Measurements from ENCODE around the gene ACY1. TPM values are rescaled to one million over a fixed set of nuclear protein-coding genes. Genes with fewer than 3 reads are reported as not detected.

ACY1 gene
- total RNA-seq, 6 experiments from 2014 or later, result 223 to 479 (median 297) TPM

- peaks cover 0 to 14% (median 0%) of the 10 kb centered on the region in 4 donors for H3K4me1 ChIP-seq
- 33% methylated on average over 5 of the region's 5 CpGs for WGBS (ENCODE audit: insufficient coverage, low coverage, low lambda C conversion rate, missing lambda C conversion rate)
- no peak overlapping the region for H3K27ac ChIP-seq
- no peaks in the 10 kb centered on the region for H3K27me3 ChIP-seq
- H3K9me3 ChIP-seq, result no peaks in the 10 kb centered on the region
- intact Hi-C loops (cut with DNase I), result no loop called here
- TF ChIP-seq POLR2A (IDR thresholded peaks at IDR 0.05), result no peak
- no peak for TF ChIP-seq CTCF (IDR thresholded peaks at IDR 0.05)
- no peaks in the 10 kb centered on the region for H3K36me3 ChIP-seq
- DNase-seq, result no peak
- no peak for ATAC-seq
- no peak overlapping the region for H3K4me3 ChIP-seq
These were observed 53.5 kb downstream of the ACY1 start for GRCh38 chr3:52036829-52037228.

DNA sequence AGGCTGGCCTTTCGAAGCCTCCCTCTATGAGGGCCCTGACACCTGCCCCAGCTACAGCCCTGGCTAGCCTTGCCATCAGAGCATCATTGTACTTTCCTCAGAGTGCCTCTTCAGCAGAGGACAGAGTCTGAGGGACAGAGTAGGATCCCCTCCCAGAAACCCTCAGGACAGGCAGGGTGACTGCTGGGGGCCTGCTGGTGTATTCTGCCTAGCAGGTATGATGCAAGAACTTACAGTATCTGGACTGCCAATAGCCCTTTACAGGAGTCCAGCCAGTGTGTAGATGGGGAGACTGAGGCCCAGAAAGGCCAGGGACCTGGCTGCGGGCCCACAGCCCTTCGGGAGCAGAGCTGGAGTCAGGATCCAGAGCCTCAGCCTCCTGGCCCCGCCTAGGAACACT is 54.0 kb downstream of the ACY1 start:
- no peak overlapping the region for H3K27ac ChIP-seq
- ATAC-seq (no peak), DNase-seq (no peak)
- TF ChIP-seq POLR2A (IDR thresholded peaks at IDR 0.05) (no peak), CTCF (IDR thresholded peaks at IDR 0.05) (no peak)
- no peaks in the 10 kb centered on the region for H3K27me3 ChIP-seq
- H3K4me3 ChIP-seq, result no peak overlapping the region
- no peaks in the 10 kb centered on the region for H3K36me3 ChIP-seq
- peaks cover 0 to 14% (median 0%) of the 10 kb centered on the region in 4 donors for H3K4me1 ChIP-seq
- intact Hi-C loops (cut with DNase I), result no loop called here
- WGBS (ENCODE audit: insufficient coverage, low coverage, low lambda C conversion rate, missing lambda C conversion rate), result 100% methylated on average over 1 of the region's 4 CpGs
- no peaks in the 10 kb centered on the region for H3K9me3 ChIP-seq

- Histone ChIP-seq H3K36me3 (no peaks in the 10 kb centered on the region), H3K27ac (no peak overlapping the region), H3K4me1 (peaks cover 0 to 14% (median 0%) of the 10 kb centered on the region in 4 donors), H3K9me3 (no peaks in the 10 kb centered on the region), H3K4me3 (no peak overlapping the region), H3K27me3 (no peaks in the 10 kb centered on the region)
- ATAC-seq, result no peak
- intact Hi-C loops (cut with DNase I), result no loop called here
- WGBS (ENCODE audit: insufficient coverage, low coverage, low lambda C conversion rate, missing lambda C conversion rate), result 85% methylated on average over 5 of the region's 6 CpGs
- TF ChIP-seq CTCF (IDR thresholded peaks at IDR 0.05) (no peak), POLR2A (IDR thresholded peaks at IDR 0.05) (no peak)
- DNase-seq, result no peak
These were observed 54.9 kb downstream of the ACY1 start for GRCh38 chr3:52038227-52038626.

Small RNAs within 50 kb of the gene (small RNA-seq; reads per million reads assigned to genes)
- gene AC115284.1, result 0 reads per million in 2 experiments

Other genes with a start within 250 kb of the ACY1 start
- gene IQCF6, start 204.3 kb upstream of the ACY1 start, total RNA-seq, result not detected
- gene IQCF2, start 121.9 kb upstream of the ACY1 start, total RNA-seq, result not detected
- not detected for gene IQCF5, start 107.9 kb upstream of the ACY1 start, total RNA-seq
- gene IQCF1, start 80.2 kb upstream of the ACY1 start, total RNA-seq, result not detected
- gene RRP9, start 41.6 kb upstream of the ACY1 start, total RNA-seq, result 10 to 100 TPM in 1 of 6 experiments, 1 to 10 TPM in 5; 5.2 to 10.8 (median 7.6) TPM
- gene PARP3, start 41.2 kb upstream of the ACY1 start, total RNA-seq, result 10 to 100 TPM; 13.5 to 19.4 (median 16.0) TPM
- under 1 TPM in 2 of 6 experiments, not detected in 4; 0.18 to 0.37 TPM for gene GPR62, start 28.2 kb upstream of the ACY1 start, total RNA-seq
- gene PCBP4, start 16.1 kb upstream of the ACY1 start, total RNA-seq, result 10 to 100 TPM in 3 of 6 experiments, 1 to 10 TPM in 3; 6.5 to 19.2 (median 11.7) TPM
- 100 to 1,000 TPM in 4 of 6 experiments, 10 to 100 TPM in 2; 62.9 to 126 (median 109) TPM for gene ABHD14B, start 9.5 kb upstream of the ACY1 start, total RNA-seq
- 10 to 100 TPM in 4 of 6 experiments, 1 to 10 TPM in 2; 8.3 to 22.2 (median 15.1) TPM for gene ABHD14A, start 8.5 kb upstream of the ACY1 start, total RNA-seq
- gene RPL29, start 12.4 kb downstream of the ACY1 start, total RNA-seq, result 100 to 1,000 TPM; 396 to 971 (median 447) TPM
- gene DUSP7, start 73.0 kb downstream of the ACY1 start, total RNA-seq, result 1 to 10 TPM; 3.0 to 4.2 (median 3.5) TPM
- 1 to 10 TPM; 2.0 to 4.3 (median 3.2) TPM for gene POC1A, start 170.9 kb downstream of the ACY1 start, total RNA-seq
- gene ALAS1, start 214.6 kb downstream of the ACY1 start, total RNA-seq, result 100 to 1,000 TPM in 4 of 6 experiments, 10 to 100 TPM in 2; 73.4 to 783 (median 147) TPM
- under 1 TPM in 4 of 6 experiments, not detected in 2; 0.12 to 0.59 (median 0.24) TPM for gene TLR9, start 242.1 kb downstream of the ACY1 start, total RNA-seq

Measured in right lobe of liver (tissue), 6 donors.